ENCODE data around the gene ZIC1. TPM values are rescaled to one million over a fixed set of nuclear protein-coding genes. Genes with fewer than 3 reads are reported as not detected.

ZIC1 gene
- total RNA-seq, 4 donors from 2014 or later: 1.6 to 2.5 (median 1.7) TPM; not detected in 1

DNA sequence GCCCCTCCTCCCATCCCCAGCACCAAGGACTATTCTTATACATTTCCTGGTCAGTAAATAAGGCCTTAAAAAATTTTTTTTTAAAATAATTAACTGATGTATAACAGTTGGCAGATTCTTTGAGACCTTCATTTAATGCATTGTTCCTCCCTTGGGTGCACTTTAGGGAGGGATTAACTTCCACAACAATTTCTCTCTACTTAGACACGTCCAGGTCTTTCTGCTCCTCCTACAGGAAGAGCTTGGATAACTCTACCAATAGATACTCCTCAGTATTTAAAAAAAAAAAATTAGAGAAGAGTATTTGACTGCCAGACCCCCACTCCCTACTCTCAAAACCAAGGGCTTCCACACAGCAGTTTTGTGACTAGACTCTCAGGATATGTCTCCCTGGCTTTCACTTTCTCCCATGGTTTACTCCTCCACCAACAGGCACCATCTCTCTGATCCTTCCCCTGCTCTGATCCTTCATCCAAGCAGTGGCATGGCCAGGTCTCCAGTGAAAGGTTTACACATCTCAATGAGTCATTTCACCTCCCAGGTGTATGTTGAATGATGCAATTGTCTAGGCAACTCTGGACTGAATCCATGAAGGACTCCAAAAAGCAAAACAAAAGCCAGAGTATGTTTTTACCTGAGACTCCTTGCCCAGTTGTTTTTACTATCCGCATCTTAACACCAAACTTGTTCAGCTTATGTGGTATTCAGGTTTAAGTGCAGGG, 10.2 kb upstream of the ZIC1 start:
- no peaks in the 10 kb centered on the region for H3K36me3 ChIP-seq
- DNase-seq: no peak
- peaks cover 0 to 27% of the 10 kb centered on the region in 2 donors for H3K27me3 ChIP-seq
- H3K27ac ChIP-seq: no peak overlapping the region
- peaks cover 0 to 8% (median 0%) of the 10 kb centered on the region in 4 donors for H3K4me1 ChIP-seq
- no peak overlapping the region for H3K4me3 ChIP-seq
- H3K9me3 ChIP-seq: no peaks in the 10 kb centered on the region
- no peak for TF ChIP-seq POLR2A (IDR thresholded peaks at IDR 0.05)
- TF ChIP-seq, protein P1, sequence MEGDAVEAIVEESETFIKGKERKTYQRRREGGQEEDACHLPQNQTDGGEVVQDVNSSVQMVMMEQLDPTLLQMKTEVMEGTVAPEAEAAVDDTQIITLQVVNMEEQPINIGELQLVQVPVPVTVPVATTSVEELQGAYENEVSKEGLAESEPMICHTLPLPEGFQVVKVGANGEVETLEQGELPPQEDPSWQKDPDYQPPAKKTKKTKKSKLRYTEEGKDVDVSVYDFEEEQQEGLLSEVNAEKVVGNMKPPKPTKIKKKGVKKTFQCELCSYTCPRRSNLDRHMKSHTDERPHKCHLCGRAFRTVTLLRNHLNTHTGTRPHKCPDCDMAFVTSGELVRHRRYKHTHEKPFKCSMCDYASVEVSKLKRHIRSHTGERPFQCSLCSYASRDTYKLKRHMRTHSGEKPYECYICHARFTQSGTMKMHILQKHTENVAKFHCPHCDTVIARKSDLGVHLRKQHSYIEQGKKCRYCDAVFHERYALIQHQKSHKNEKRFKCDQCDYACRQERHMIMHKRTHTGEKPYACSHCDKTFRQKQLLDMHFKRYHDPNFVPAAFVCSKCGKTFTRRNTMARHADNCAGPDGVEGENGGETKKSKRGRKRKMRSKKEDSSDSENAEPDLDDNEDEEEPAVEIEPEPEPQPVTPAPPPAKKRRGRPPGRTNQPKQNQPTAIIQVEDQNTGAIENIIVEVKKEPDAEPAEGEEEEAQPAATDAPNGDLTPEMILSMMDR (IDR thresholded peaks at IDR 0.05): no peak

DNA sequence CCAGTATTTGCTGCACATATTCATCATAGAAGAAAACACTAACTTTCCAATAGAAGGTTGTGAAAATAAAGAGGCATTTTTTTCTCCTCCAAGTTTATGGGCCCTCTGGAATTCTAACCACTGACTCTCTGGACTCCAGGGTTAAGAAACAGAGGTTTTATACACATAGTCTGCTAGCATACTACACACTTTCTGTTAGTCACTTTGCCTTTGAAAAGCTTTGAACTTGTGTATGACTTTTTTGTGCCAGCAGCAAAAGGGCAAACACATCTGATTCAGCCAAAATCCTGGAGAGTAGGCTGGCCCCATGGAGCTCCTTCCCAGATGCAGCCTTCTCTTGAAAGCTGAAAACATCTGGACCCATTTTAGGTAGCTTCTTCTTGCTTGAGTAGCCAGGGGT, 9.1 kb upstream of the ZIC1 start:
- Histone ChIP-seq H3K9me3 (no peaks in the 10 kb centered on the region), H3K36me3 (no peaks in the 10 kb centered on the region), H3K27me3 (peaks cover 0 to 20% of the 10 kb centered on the region in 2 donors), H3K4me3 (no peak overlapping the region), H3K27ac (no peak overlapping the region), H3K4me1 (peaks cover 0 to 6% (median 0%) of the 10 kb centered on the region in 4 donors)
- TF ChIP-seq POLR2A (IDR thresholded peaks at IDR 0.05): no peak
- TF ChIP-seq, protein P1 (IDR thresholded peaks at IDR 0.05): no peak
- no peak for DNase-seq

DNA sequence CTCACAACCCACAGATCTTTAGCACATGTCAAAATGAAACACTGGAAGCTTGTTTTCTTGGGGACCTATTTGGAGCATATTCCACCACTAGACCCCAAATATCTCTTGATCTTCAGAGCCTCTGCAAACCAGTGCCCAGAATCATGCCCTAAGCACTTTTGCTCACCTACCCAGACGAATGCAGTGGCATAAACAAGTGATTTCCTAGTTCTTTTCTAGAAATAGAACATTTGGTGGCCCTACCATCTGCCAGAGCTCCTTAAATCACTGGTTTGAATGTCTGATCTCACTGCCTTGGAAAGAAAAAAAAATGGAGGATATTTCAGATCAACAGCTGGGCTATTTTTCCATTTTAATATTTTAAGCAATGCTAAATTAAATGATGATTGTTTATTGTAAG, 8.2 kb upstream of the ZIC1 start:
- H3K4me3 ChIP-seq: no peak overlapping the region
- peaks cover 0 to 6% (median 0%) of the 10 kb centered on the region in 4 donors for H3K4me1 ChIP-seq
- TF ChIP-seq POLR2A (IDR thresholded peaks at IDR 0.05): no peak
- TF ChIP-seq, protein P1 (IDR thresholded peaks at IDR 0.05): no peak
- DNase-seq: no peak
- H3K36me3 ChIP-seq: no peaks in the 10 kb centered on the region
- H3K9me3 ChIP-seq: no peaks in the 10 kb centered on the region
- no peak overlapping the region for H3K27ac ChIP-seq
- H3K27me3 ChIP-seq: peaks cover 0 to 27% of the 10 kb centered on the region in 2 donors

DNA sequence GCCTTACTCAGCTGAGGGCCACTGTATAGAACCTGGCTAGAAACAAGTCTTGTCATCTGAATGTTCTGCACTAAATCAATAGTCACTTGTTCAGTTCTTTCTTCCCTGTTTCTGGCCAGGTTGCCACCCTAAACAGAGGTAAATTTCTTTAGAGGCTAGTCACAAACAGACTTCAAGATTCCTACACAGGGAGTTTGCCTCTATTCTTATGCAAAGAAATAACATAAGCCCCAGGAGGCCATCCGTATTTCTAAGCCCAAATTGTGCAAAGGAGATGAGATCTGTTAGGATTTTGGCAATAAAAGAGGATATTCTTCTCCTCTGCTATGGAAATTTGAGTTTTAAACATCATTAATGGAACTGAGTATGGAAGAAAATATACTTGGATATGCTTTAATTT, 7.7 kb upstream of the ZIC1 start:
- no peaks in the 10 kb centered on the region for H3K9me3 ChIP-seq
- TF ChIP-seq, protein P1 (IDR thresholded peaks at IDR 0.05): no peak
- TF ChIP-seq POLR2A (IDR thresholded peaks at IDR 0.05): no peak

DNA sequence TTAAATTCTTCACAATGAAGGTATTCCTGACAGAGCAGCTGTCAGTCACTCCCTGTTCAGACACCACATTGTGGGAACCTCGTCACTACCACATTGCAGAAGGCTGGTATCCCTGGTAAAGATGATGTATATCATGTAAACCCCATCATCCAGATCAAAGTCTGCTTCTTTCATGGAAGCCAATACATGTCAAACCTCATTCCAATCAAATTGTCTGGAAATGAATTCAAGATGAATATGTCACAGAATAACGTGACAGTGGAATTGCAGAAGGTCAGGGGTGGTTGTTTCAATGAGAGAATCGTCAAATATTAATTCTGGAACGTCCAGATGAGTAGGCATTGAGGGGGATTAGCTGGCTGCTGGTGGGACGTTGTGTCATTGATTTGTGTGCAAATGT, 7.0 kb upstream of the ZIC1 start:
- H3K27me3 ChIP-seq: peaks cover 0 to 27% of the 10 kb centered on the region in 2 donors
- no peaks in the 10 kb centered on the region for H3K36me3 ChIP-seq
- H3K4me1 ChIP-seq: peaks cover 0 to under 1% (median 0%) of the 10 kb centered on the region in 4 donors
- no peak overlapping the region for H3K4me3 ChIP-seq
- DNase-seq: no peak
- H3K27ac ChIP-seq: no peak overlapping the region
- TF ChIP-seq POLR2A (IDR thresholded peaks at IDR 0.05): no peak
- TF ChIP-seq, protein P1 (IDR thresholded peaks at IDR 0.05): no peak
- no peaks in the 10 kb centered on the region for H3K9me3 ChIP-seq

More for the DNA sequence above, 7.7 kb upstream of the ZIC1 start:
- Histone ChIP-seq H3K27me3 (peaks cover 0 to 27% of the 10 kb centered on the region in 2 donors), H3K27ac (no peak overlapping the region), H3K4me1 (peaks cover 0 to 6% (median 0%) of the 10 kb centered on the region in 4 donors), H3K4me3 (no peak overlapping the region), H3K36me3 (no peaks in the 10 kb centered on the region)
- DNase-seq: no peak
